ENCODE data around the gene NFS1.
"Not testable (repeated sequence)": the region's sequence is repeated elsewhere in the genome, so short reads cannot be mapped to it uniquely, and the experiment has no call there.

The NFS1 gene

GRCh38 chr20:35706591-35707529 lies 7.7 kb upstream of the NFS1 start:
- DNase-seq, result not testable (repeated sequence)

- not testable (repeated sequence) for DNase-seq
Observed at GRCh38 chr20:35705894-35706293, 6.7 kb upstream of the NFS1 start.

GRCh38 chr20:35704514-35705261 lies 5.5 kb upstream of the NFS1 start:
- no peak for DNase-seq

- DNase-seq, result no peak
Observed at GRCh38 chr20:35702824-35703695, 3.9 kb upstream of the NFS1 start.

GRCh38 chr20:35702051-35702823 lies 3.1 kb upstream of the NFS1 start:
- DNase-seq, result no peak

GRCh38 chr20:35700625-35701148 lies 1.5 kb upstream of the NFS1 start:
- DNase-seq, result no peak

- DNase-seq, result no peak
Observed at GRCh38 chr20:35699957-35700624, 939 bp upstream of the NFS1 start.

GRCh38 chr20:35698298-35699126 lies 640 bp downstream of the NFS1 start:
- DNase-seq, result no peak

- DNase-seq, result no peak
Observed at GRCh38 chr20:35697696-35698297, 1.4 kb downstream of the NFS1 start.

- no peak for DNase-seq
Observed at GRCh38 chr20:35695978-35696377, 3.2 kb downstream of the NFS1 start.

- no peak for DNase-seq
Observed at GRCh38 chr20:35695245-35695749, 3.9 kb downstream of the NFS1 start.

GRCh38 chr20:35690265-35690664 lies 8.9 kb downstream of the NFS1 start:
- DNase-seq, result no peak

GRCh38 chr20:35686872-35687271 lies 12.3 kb downstream of the NFS1 start:
- DNase-seq, result not testable (repeated sequence)

GRCh38 chr20:35685368-35685767 lies 13.8 kb downstream of the NFS1 start:
- DNase-seq, result not testable (repeated sequence)

- DNase-seq, result no peak
Observed at GRCh38 chr20:35681960-35682359, 17.2 kb downstream of the NFS1 start.

- no peak for DNase-seq
Observed at GRCh38 chr20:35680452-35681183, 18.5 kb downstream of the NFS1 start.

GRCh38 chr20:35674921-35675320 lies 24.2 kb downstream of the NFS1 start:
- DNase-seq, result no peak

- no peak for DNase-seq
Observed at GRCh38 chr20:35673884-35674283, 25.3 kb downstream of the NFS1 start.

GRCh38 chr20:35669681-35670080 lies 29.5 kb downstream of the NFS1 start:
- no peak for DNase-seq

Measured in NCI-H1436 treated with DMSO at 0.1 percent for 48 hours (cell line).